ENCODE results near the gene ENDOV.

DNA sequence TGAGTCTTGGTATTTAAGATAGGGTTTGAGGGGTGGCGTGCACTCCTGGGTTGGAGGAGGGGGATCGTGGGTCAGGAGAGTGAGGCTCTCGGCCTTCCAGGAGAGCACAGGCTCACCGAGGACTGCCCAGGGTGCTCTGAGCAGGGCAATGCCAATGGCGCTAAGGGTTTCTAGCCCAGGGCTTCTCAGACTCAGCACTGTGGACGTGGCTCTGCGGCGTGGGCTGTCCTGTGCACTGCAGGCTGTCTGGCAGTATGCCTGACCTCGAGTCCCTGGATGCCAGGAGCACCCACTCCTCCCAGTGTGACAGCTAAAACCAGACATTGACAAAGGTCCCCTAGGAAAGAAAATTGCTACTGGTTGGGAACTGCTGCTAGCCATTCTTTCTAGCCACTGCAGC, 37.2 kb upstream of the ENDOV start:
- TF ChIP-seq, protein P1, sequence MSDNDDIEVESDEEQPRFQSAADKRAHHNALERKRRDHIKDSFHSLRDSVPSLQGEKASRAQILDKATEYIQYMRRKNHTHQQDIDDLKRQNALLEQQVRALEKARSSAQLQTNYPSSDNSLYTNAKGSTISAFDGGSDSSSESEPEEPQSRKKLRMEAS (IDR thresholded peaks at IDR 0.05): no peak
- TF ChIP-seq CTCF (IDR thresholded peaks at IDR 0.05 in 2 of 3, conservative IDR thresholded peaks at IDR 0.05 in 1 of 3; ENCODE audit: borderline replicate concordance in 1 of 3, insufficient read depth in 1 of 3, low read depth in 2 of 3, low read length in 2 of 3) (no peak), ATF3 (IDR thresholded peaks at IDR 0.05) (no peak), SRF (IDR thresholded peaks at IDR 0.05; ENCODE audit: low read depth) (no peak), POLR2A (IDR thresholded peaks at IDR 0.05; ENCODE audit: borderline replicate concordance, extremely low read depth, insufficient read depth, insufficient read length) (no peak), EZH2phosphoT487 (IDR thresholded peaks at IDR 0.05; ENCODE audit: borderline replicate concordance) (no peak), ELF1 (IDR thresholded peaks at IDR 0.05; ENCODE audit: borderline replicate concordance, low read depth) (no peak), SP1 (IDR thresholded peaks at IDR 0.05; ENCODE audit: low read depth) (no peak), RAD21 (IDR thresholded peaks at IDR 0.05; ENCODE audit: low read depth) (no peak), SIN3A (IDR thresholded peaks at IDR 0.05; ENCODE audit: low read depth) (no peak), ZNF274 (IDR thresholded peaks at IDR 0.05; ENCODE audit: low read depth, low read length) (no peak), POLR2AphosphoS5 (IDR thresholded peaks at IDR 0.05; ENCODE audit: low read depth, low read length) (no peak), EZH2 (IDR thresholded peaks at IDR 0.05) (no peak)
- TF ChIP-seq, protein P2, sequence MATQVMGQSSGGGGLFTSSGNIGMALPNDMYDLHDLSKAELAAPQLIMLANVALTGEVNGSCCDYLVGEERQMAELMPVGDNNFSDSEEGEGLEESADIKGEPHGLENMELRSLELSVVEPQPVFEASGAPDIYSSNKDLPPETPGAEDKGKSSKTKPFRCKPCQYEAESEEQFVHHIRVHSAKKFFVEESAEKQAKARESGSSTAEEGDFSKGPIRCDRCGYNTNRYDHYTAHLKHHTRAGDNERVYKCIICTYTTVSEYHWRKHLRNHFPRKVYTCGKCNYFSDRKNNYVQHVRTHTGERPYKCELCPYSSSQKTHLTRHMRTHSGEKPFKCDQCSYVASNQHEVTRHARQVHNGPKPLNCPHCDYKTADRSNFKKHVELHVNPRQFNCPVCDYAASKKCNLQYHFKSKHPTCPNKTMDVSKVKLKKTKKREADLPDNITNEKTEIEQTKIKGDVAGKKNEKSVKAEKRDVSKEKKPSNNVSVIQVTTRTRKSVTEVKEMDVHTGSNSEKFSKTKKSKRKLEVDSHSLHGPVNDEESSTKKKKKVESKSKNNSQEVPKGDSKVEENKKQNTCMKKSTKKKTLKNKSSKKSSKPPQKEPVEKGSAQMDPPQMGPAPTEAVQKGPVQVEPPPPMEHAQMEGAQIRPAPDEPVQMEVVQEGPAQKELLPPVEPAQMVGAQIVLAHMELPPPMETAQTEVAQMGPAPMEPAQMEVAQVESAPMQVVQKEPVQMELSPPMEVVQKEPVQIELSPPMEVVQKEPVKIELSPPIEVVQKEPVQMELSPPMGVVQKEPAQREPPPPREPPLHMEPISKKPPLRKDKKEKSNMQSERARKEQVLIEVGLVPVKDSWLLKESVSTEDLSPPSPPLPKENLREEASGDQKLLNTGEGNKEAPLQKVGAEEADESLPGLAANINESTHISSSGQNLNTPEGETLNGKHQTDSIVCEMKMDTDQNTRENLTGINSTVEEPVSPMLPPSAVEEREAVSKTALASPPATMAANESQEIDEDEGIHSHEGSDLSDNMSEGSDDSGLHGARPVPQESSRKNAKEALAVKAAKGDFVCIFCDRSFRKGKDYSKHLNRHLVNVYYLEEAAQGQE (IDR thresholded peaks at IDR 0.05; ENCODE audit: low read depth): no peak

Measured in HCT116 (cell line).